ENCODE results near the gene ABCA13. TPM values are rescaled to one million over a fixed set of nuclear protein-coding genes. Genes with fewer than 3 reads are reported as not detected.
"Not testable (repeated sequence)": the region's sequence is repeated elsewhere in the genome, so short reads cannot be mapped to it uniquely, and the experiment has no call there.

ABCA13 gene
- polyA plus RNA-seq, 4 donors: 0.16 to 0.39 (median 0.22) TPM; not detected in 1

- H3K4me3 ChIP-seq (ENCODE audit: low read depth in 1 of 3, low read length in 3 of 3): peak overlapping the region in 1 of 3 donors; percentile 25
Observed at GRCh38 chr7:48200946-48201589, 29.8 kb downstream of the ABCA13 start.

GRCh38 chr7:48202916-48203315, 31.7 kb downstream of the ABCA13 start:
- not testable (repeated sequence) for FAIRE-seq; H3K4me3 ChIP-seq (ENCODE audit: low read depth in 1 of 3, low read length in 3 of 3)
- WGBS, 3 donors: 95 to 99% (median 96%) methylated on average over 20 to 41 of the region's 41 CpGs

More at GRCh38 chr7:48200946-48201589, 29.8 kb downstream of the ABCA13 start:
- peak overlapping the region in 2 of 3 donors; percentile 38 to 80 for H3K27ac ChIP-seq (ENCODE audit: low read depth in 1 of 3, low read length in 2 of 3)
- WGBS, 3 donors: 15 to 60% (median 29%) methylated on average over 19 of the region's 19 CpGs
- FAIRE-seq; H3K36me3 ChIP-seq (ENCODE audit: control insufficient read depth in 3 of 3, insufficient read depth in 2 of 3, low read depth in 1 of 3, low read length in 3 of 3); H3K27me3 ChIP-seq (ENCODE audit: control insufficient read depth in 3 of 3, insufficient read depth in 3 of 3, low read length in 3 of 3); H3K4me1 ChIP-seq (ENCODE audit: control insufficient read depth in 3 of 3, insufficient read depth in 2 of 3, low read depth in 1 of 3, low read length in 2 of 3); H3K9me3 ChIP-seq (ENCODE audit: control insufficient read depth in 2 of 2, insufficient read depth in 1 of 2, low read depth in 1 of 2, low read length in 1 of 2): not testable (repeated sequence)
- peak; percentile 56 to 62 for DNase-seq

GRCh38 chr7:48207155-48207675, 36.0 kb downstream of the ABCA13 start:
- H3K27me3 ChIP-seq (ENCODE audit: control insufficient read depth in 3 of 3, insufficient read depth in 3 of 3, low read length in 3 of 3): no peaks in the 10 kb centered on the region
- DNase-seq: no peak
- no peak overlapping the region for H3K4me3 ChIP-seq (ENCODE audit: low read depth in 1 of 3, low read length in 3 of 3)
- H3K36me3 ChIP-seq (ENCODE audit: control insufficient read depth in 3 of 3, insufficient read depth in 2 of 3, low read depth in 1 of 3, low read length in 3 of 3): no peaks in the 10 kb centered on the region
- FAIRE-seq: no peak
- H3K4me1 ChIP-seq (ENCODE audit: control insufficient read depth in 3 of 3, insufficient read depth in 2 of 3, low read depth in 1 of 3, low read length in 2 of 3): no peaks in the 10 kb centered on the region
- WGBS, 3 donors: 80 to 96% (median 93%) methylated on average over 1 of the region's 1 CpG
- H3K9me3 ChIP-seq (ENCODE audit: control insufficient read depth in 2 of 2, insufficient read depth in 1 of 2, low read depth in 1 of 2, low read length in 1 of 2): peaks cover 0 to 15% of the 10 kb centered on the region in 2 donors
- H3K27ac ChIP-seq (ENCODE audit: low read depth in 1 of 3, low read length in 2 of 3): no peak overlapping the region

More at GRCh38 chr7:48202916-48203315, 31.7 kb downstream of the ABCA13 start:
- not testable (repeated sequence) for DNase-seq; H3K27ac ChIP-seq (ENCODE audit: low read depth in 1 of 3, low read length in 2 of 3); H3K4me1 ChIP-seq (ENCODE audit: control insufficient read depth in 3 of 3, insufficient read depth in 2 of 3, low read depth in 1 of 3, low read length in 2 of 3); H3K9me3 ChIP-seq (ENCODE audit: control insufficient read depth in 2 of 2, insufficient read depth in 1 of 2, low read depth in 1 of 2, low read length in 1 of 2); H3K36me3 ChIP-seq (ENCODE audit: control insufficient read depth in 3 of 3, insufficient read depth in 2 of 3, low read depth in 1 of 3, low read length in 3 of 3); H3K27me3 ChIP-seq (ENCODE audit: control insufficient read depth in 3 of 3, insufficient read depth in 3 of 3, low read length in 3 of 3)

GRCh38 chr7:48209004-48209600, 37.8 kb downstream of the ABCA13 start:
- peaks cover 0 to 15% of the 10 kb centered on the region in 2 donors for H3K9me3 ChIP-seq (ENCODE audit: control insufficient read depth in 2 of 2, insufficient read depth in 1 of 2, low read depth in 1 of 2, low read length in 1 of 2)
- WGBS, 3 donors: 68 to 82% (median 69%) methylated on average over 1 of the region's 1 CpG
- FAIRE-seq: peak; percentile 44
- H3K27me3 ChIP-seq (ENCODE audit: control insufficient read depth in 3 of 3, insufficient read depth in 3 of 3, low read length in 3 of 3): no peaks in the 10 kb centered on the region
- H3K27ac ChIP-seq (ENCODE audit: low read depth in 1 of 3, low read length in 2 of 3): no peak overlapping the region
- H3K4me3 ChIP-seq (ENCODE audit: low read depth in 1 of 3, low read length in 3 of 3): no peak overlapping the region
- DNase-seq: no peak
- H3K36me3 ChIP-seq (ENCODE audit: control insufficient read depth in 3 of 3, insufficient read depth in 2 of 3, low read depth in 1 of 3, low read length in 3 of 3): no peaks in the 10 kb centered on the region
- H3K4me1 ChIP-seq (ENCODE audit: control insufficient read depth in 3 of 3, insufficient read depth in 2 of 3, low read depth in 1 of 3, low read length in 2 of 3): no peaks in the 10 kb centered on the region

- DNase-seq: no peak
- Histone ChIP-seq H3K27ac (ENCODE audit: low read depth in 1 of 3, low read length in 2 of 3) (no peak overlapping the region), H3K4me3 (ENCODE audit: low read depth in 1 of 3, low read length in 3 of 3) (no peak overlapping the region), H3K36me3 (ENCODE audit: control insufficient read depth in 3 of 3, insufficient read depth in 2 of 3, low read depth in 1 of 3, low read length in 3 of 3) (no peaks in the 10 kb centered on the region), H3K27me3 (ENCODE audit: control insufficient read depth in 3 of 3, insufficient read depth in 3 of 3, low read length in 3 of 3) (no peaks in the 10 kb centered on the region), H3K4me1 (ENCODE audit: control insufficient read depth in 3 of 3, insufficient read depth in 2 of 3, low read depth in 1 of 3, low read length in 2 of 3) (no peaks in the 10 kb centered on the region), H3K9me3 (ENCODE audit: control insufficient read depth in 2 of 2, insufficient read depth in 1 of 2, low read depth in 1 of 2, low read length in 1 of 2) (peaks cover 0 to 15% of the 10 kb centered on the region in 2 donors)
- WGBS, 3 donors: 90 to 93% (median 91%) methylated on average over 1 of the region's 1 CpG
- no peak for FAIRE-seq
Observed at GRCh38 chr7:48213226-48213625, 42.0 kb downstream of the ABCA13 start.

- FAIRE-seq (no peak), DNase-seq (no peak)
- Histone ChIP-seq H3K4me3 (ENCODE audit: low read depth in 1 of 3, low read length in 3 of 3) (no peak overlapping the region), H3K4me1 (ENCODE audit: control insufficient read depth in 3 of 3, insufficient read depth in 2 of 3, low read depth in 1 of 3, low read length in 2 of 3) (no peaks in the 10 kb centered on the region), H3K27me3 (ENCODE audit: control insufficient read depth in 3 of 3, insufficient read depth in 3 of 3, low read length in 3 of 3) (no peaks in the 10 kb centered on the region), H3K27ac (ENCODE audit: low read depth in 1 of 3, low read length in 2 of 3) (no peak overlapping the region), H3K36me3 (ENCODE audit: control insufficient read depth in 3 of 3, insufficient read depth in 2 of 3, low read depth in 1 of 3, low read length in 3 of 3) (no peaks in the 10 kb centered on the region), H3K9me3 (ENCODE audit: control insufficient read depth in 2 of 2, insufficient read depth in 1 of 2, low read depth in 1 of 2, low read length in 1 of 2) (no peaks in the 10 kb centered on the region)
- 94 to 97% (median 94%) methylated on average over 1 of the region's 1 CpG for WGBS, 3 donors
Observed at GRCh38 chr7:48217266-48217665, 46.0 kb downstream of the ABCA13 start.

- H3K4me3 ChIP-seq (ENCODE audit: low read depth in 1 of 3, low read length in 3 of 3): no peak overlapping the region
- DNase-seq (no peak), FAIRE-seq (no peak)
- no peaks in the 10 kb centered on the region for H3K36me3 ChIP-seq (ENCODE audit: control insufficient read depth in 3 of 3, insufficient read depth in 2 of 3, low read depth in 1 of 3, low read length in 3 of 3)
- H3K4me1 ChIP-seq (ENCODE audit: control insufficient read depth in 3 of 3, insufficient read depth in 2 of 3, low read depth in 1 of 3, low read length in 2 of 3): no peaks in the 10 kb centered on the region
- H3K9me3 ChIP-seq (ENCODE audit: control insufficient read depth in 2 of 2, insufficient read depth in 1 of 2, low read depth in 1 of 2, low read length in 1 of 2): no peaks in the 10 kb centered on the region
- H3K27me3 ChIP-seq (ENCODE audit: control insufficient read depth in 3 of 3, insufficient read depth in 3 of 3, low read length in 3 of 3): no peaks in the 10 kb centered on the region
- H3K27ac ChIP-seq (ENCODE audit: low read depth in 1 of 3, low read length in 2 of 3): no peak overlapping the region
Observed at GRCh38 chr7:48217753-48218152, 46.5 kb downstream of the ABCA13 start.

- no peak overlapping the region for H3K4me3 ChIP-seq (ENCODE audit: low read depth in 1 of 3, low read length in 3 of 3)
Observed at GRCh38 chr7:48224042-48224441, 52.8 kb downstream of the ABCA13 start.

More at GRCh38 chr7:48224042-48224441, 52.8 kb downstream of the ABCA13 start:
- DNase-seq: no peak
- Histone ChIP-seq H3K9me3 (ENCODE audit: control insufficient read depth in 2 of 2, insufficient read depth in 1 of 2, low read depth in 1 of 2, low read length in 1 of 2) (no peaks in the 10 kb centered on the region), H3K27me3 (ENCODE audit: control insufficient read depth in 3 of 3, insufficient read depth in 3 of 3, low read length in 3 of 3) (no peaks in the 10 kb centered on the region), H3K36me3 (ENCODE audit: control insufficient read depth in 3 of 3, insufficient read depth in 2 of 3, low read depth in 1 of 3, low read length in 3 of 3) (no peaks in the 10 kb centered on the region), H3K4me1 (ENCODE audit: control insufficient read depth in 3 of 3, insufficient read depth in 2 of 3, low read depth in 1 of 3, low read length in 2 of 3) (no peaks in the 10 kb centered on the region), H3K27ac (ENCODE audit: low read depth in 1 of 3, low read length in 2 of 3) (no peak overlapping the region)
- FAIRE-seq: no peak
- 73 to 86% (median 75%) methylated on average over 2 of the region's 2 CpGs for WGBS, 3 donors

All from small intestine (tissue), 7 donors.